Retina (tissue), 1 donor: ENCODE measurements around the gene DENND4A.
"Not testable (repeated sequence)": the region's sequence is repeated elsewhere in the genome, so short reads cannot be mapped to it uniquely, and the experiment has no call there.

Experiments
- DNase-seq: peaks from one replicate; pipeline ENCODE4 v3.0.0-alpha.2; 2016

DENND4A gene

GRCh38 chr15:65751431-65751830, 40.7 kb downstream of the DENND4A start:
- DNase-seq: no peak

- DNase-seq: no peak
Measured at GRCh38 chr15:65747265-65747664, 44.8 kb downstream of the DENND4A start.

- DNase-seq: no peak
Measured at GRCh38 chr15:65743637-65744252, 48.3 kb downstream of the DENND4A start.

GRCh38 chr15:65740148-65740547, 51.9 kb downstream of the DENND4A start:
- no peak for DNase-seq

GRCh38 chr15:65738649-65739048, 53.4 kb downstream of the DENND4A start:
- no peak for DNase-seq

GRCh38 chr15:65733599-65733998, 58.5 kb downstream of the DENND4A start:
- not testable (repeated sequence) for DNase-seq

- DNase-seq: no peak
Measured at GRCh38 chr15:65732698-65733097, 59.4 kb downstream of the DENND4A start.

- no peak for DNase-seq
Measured at GRCh38 chr15:65731926-65732325, 60.2 kb downstream of the DENND4A start.

DNA sequence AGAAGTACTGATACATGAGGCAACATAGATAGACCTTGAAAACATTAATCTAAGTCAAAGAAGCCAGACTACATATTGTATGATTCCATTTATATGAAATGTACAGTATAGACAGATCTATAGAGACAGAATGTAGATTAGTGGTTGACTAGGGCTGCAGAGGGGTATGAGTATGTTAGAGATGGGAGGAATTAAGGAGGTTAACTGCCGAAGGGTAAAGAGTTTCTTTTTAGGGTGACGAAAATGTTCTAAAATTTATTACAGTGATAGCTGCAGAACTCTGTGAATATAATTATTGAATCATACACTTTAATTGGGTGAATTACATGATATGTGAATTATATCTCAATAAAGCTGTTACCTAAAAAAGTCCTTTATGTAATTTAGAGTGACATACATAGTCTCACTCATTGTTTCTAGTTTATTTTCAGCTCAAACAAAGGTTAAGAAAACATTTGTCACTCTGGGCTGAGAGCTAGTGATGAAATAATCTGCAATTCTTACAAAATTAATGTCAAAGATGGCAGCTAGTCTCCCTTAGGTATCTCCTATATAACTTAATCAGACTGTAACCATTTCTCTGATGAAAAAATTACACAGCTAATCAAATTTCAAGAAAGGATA, 61.4 kb downstream of the DENND4A start:
- DNase-seq: no peak

- no peak for DNase-seq
Measured at GRCh38 chr15:65724464-65725215, 67.5 kb downstream of the DENND4A start.

GRCh38 chr15:65723876-65724275, 68.2 kb downstream of the DENND4A start:
- no peak for DNase-seq

DNA sequence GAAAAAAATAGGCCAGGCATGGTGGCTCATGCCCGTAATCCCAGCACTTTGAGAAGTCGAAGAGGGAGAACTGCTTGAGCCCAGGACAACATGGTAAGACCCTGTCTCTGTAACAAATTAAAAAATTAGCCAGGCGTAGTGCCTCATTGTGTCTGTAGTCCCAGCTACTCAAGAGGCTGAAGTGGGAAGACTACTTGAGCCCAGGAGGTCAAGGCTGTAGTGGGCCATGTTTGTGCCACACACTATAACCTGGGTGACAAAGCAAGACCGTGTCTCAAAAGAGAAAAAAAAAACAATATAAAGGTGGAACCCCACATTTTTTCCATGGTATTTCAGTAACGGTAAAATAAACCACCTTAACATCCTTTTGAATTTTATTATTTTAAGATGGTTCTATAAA, 69.9 kb downstream of the DENND4A start:
- no peak for DNase-seq

DNA sequence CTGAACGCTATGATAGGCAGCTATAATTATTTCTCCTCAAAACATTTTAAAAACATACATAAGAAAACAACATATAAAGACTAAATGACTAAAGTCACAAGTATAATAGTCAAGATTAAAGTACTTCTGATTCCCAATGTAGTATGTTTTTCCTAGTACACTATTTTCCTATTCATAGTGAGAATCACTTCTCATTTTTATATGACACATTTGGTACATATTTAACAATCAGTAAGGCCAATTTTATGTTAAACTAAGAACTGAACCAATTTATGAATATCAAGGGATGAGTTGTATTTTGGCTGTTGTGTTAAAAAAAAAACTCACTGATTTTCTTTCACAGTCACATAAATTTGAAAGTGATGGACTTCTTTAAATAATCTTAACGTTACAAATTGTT, 79.7 kb downstream of the DENND4A start:
- no peak for DNase-seq

- DNase-seq: no peak
Measured at GRCh38 chr15:65695081-65695480, 97.0 kb downstream of the DENND4A start.

DNA sequence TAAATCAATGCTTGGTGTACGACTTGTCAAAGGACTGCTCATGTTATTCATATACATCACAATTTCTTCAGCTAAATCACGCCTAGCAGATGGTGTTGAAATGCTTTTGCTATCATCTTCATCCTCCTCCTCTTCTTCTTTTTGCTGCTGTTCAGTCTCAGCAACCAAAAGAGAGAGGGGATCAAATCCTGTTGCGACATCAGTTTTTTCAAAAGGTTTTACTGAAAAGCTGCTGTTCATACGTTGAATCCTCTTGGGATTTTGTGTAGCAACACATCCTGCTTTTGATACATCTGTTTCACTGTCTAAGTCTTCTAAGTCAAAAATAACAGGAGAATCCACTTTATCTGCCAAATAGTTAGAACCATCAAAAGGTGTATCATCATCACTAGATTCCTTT, 101.3 kb downstream of the DENND4A start:
- no peak for DNase-seq

DNA sequence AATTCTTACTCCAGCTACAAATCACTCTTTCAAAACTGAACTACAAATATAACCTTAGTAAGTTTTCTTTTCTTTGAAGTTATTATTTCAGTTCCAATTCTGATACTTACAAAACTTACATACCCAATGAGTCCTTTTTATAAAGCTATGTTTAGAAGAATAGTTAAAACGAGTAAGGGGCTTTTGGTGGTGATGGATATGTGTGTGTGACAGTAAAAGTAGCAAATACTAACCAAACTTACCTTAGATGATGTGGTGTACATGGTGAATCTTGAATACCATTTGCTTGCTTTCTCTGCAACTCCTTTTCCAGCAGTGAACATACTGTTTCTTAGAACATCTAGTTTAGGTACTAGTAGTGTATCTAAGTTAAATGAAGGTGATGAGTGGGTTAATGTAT, 101.9 kb downstream of the DENND4A start:
- DNase-seq: no peak

GRCh38 chr15:65688462-65688861, 103.6 kb downstream of the DENND4A start:
- DNase-seq: no peak

DNA sequence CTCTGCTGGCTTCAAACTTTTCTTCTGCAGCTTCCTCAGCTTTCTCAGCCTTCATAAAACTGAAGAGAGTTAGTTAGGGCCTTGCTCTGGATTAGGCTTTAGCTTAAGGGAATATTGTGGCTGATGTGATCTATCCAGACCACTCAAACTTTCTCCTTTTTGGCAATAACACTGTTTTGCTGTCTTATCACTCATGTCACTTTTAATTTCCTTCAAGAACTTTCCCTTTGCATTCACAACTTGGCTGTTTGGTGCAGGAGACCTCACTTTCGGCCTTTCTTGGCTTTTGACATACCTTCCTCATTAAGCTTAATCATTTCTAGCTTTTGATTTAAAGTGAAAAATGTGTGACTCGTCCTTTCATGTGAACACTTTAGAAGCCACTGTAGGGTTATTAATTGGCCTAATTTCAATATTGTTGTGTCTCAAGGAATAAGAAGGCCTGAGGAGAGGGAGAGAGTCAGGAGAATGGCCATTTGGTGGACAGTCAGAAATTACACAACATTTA, 109.6 kb downstream of the DENND4A start:
- DNase-seq: no peak

DNA sequence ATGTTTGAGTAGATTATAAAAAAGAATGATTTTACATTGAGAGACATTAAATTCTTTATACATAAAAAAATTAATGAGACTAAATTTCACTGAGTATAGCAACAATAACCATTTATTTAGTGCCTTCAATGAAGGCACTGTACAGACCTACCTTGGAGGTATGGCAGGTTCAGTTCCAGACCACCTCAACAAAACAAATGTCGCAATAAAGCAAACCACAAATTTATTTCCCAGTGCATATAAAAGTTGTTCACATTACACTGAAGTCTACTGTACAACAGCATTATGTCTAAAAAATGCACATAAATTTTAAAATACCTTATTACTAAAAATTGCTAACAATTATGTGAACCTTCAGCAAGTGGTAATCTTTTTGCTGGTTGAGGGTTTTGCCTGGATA, 111.5 kb downstream of the DENND4A start:
- DNase-seq: no peak

GRCh38 chr15:65676123-65676522, 116.0 kb downstream of the DENND4A start:
- no peak for DNase-seq

DNA sequence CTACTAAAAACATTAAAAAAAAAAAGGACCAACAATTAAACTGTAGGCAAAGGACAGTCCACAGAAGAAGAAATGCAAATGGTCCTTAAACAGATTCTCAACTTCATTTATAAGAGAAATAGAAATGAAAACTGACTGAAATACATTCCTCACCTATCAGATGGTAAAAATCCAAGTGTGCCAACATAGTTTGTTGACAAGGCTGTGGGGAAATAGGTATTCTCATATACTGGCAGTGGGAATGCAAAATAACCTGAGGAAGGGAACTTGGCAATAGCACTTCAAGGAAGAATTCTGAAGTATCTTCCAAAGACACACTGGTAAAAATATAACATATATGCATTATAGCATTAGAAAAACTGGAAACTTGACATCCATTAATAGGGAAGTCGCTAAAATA, 116.5 kb downstream of the DENND4A start:
- no peak for DNase-seq

GRCh38 chr15:65666257-65666656, 125.8 kb downstream of the DENND4A start:
- no peak for DNase-seq

DNA sequence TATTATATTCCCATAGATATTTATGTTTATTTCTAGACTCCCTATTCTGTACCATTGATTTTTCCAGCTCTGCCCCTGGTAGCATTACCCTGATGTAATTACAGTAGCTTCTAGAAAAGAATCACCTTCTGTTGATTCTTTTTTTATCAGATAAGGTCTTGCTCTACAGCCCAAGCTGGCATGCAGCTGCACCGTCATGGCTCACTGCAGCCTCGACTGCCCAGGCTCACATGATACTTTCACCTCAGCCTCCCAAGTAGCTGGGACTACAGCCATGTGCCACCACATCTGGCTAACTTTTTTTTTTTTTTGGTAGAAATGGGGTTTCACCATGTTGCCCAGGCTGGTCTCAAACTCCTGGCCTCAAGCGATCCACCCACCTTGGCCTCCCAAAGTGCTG, 128.6 kb downstream of the DENND4A start:
- DNase-seq: no peak

DNA sequence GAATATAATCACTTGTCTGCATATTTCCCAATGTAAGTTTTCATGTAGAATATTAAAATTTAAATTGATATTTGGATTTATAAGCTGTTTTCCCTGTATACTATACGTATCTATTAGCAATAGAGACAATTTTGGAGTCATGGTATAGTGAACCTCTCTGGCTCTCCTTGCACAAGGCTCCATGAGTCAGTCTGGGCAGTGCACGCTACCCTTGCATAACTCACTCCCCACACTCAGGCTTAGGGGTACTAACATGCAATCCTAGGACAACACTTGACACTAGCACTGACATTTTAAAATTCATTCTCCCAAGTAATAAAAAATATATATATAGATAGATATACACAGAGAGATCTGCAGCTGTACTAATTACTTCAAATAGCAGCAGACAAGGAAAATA, 131.2 kb downstream of the DENND4A start:
- DNase-seq: no peak
